Measurements from ENCODE around the gene SERPINB10. TPM values are rescaled to one million over a fixed set of nuclear protein-coding genes. Genes with fewer than 3 reads are reported as not detected.
A peak's percentile ranks its signal among the peaks of the same experiment; 100 is the strongest.
"Not testable (repeated sequence)": the region's sequence is repeated elsewhere in the genome, so short reads cannot be mapped to it uniquely, and the experiment has no call there.

The SERPINB10 gene
- total and polyA plus RNA-seq, 8 donors, result 0.10 to 0.58 (median 0.30) TPM; not detected in 1

DNA sequence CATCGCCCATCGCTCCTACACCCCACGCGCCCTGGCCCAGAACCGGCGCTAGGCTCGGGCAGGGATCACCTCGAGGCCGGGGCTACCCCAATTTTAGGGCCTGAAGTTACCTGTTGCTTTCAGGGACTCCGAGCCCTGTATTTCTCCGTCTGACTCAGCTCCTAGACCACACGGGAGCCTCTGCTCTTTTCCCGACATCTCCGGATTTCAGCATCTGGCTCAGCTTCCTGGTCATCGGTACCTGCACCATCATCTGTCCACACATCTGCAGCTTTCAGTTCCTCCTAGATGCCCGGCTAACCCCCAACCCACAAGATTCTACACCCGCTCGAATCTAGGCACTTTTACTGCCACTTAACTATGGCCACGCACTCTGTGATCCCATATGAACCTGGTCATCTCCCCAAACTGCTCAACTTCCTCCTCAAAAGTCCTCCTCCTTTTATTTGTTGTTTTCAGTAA lies 29.2 kb downstream of the SERPINB10 start:
- no peak for DNase-seq
- TF ChIP-seq, protein P1, sequence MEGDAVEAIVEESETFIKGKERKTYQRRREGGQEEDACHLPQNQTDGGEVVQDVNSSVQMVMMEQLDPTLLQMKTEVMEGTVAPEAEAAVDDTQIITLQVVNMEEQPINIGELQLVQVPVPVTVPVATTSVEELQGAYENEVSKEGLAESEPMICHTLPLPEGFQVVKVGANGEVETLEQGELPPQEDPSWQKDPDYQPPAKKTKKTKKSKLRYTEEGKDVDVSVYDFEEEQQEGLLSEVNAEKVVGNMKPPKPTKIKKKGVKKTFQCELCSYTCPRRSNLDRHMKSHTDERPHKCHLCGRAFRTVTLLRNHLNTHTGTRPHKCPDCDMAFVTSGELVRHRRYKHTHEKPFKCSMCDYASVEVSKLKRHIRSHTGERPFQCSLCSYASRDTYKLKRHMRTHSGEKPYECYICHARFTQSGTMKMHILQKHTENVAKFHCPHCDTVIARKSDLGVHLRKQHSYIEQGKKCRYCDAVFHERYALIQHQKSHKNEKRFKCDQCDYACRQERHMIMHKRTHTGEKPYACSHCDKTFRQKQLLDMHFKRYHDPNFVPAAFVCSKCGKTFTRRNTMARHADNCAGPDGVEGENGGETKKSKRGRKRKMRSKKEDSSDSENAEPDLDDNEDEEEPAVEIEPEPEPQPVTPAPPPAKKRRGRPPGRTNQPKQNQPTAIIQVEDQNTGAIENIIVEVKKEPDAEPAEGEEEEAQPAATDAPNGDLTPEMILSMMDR (IDR thresholded peaks at IDR 0.05), result no peak
- peak overlapping the region in 1 of 2 donors; percentile 67 for H3K27ac ChIP-seq

DNA sequence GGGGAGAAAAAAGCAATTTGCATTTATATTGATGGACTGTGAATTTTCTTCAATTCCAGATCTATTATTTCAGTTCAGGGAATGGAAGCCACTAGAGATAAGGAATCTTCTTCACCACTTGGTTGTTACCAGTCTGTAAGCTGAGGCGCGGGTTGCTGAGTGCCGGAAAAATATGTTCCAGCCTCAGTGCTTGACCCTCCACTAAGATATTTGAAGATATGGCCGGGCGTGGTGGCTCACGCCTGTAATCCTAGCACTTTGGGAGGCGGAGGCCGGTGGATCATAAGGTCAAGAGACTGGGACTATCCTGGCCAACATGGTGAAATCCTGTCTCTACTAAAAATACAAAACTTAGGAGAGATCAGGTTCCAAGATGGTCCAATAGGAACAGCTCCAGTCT lies 32.2 kb downstream of the SERPINB10 start:
- H3K27me3 ChIP-seq, result peaks cover 4 to 39% of the 10 kb centered on the region in 2 donors
- intact Hi-C loops (cut with DNase I), result no loop called here
- H3K4me1 ChIP-seq, result peaks cover 6 to 12% of the 10 kb centered on the region in 2 donors
- ATAC-seq (no peak), DNase-seq (no peak)
- H3K27ac ChIP-seq, result no peak overlapping the region
- H3K9me3 ChIP-seq, result no peaks in the 10 kb centered on the region
- H3K36me3 ChIP-seq, result no peaks in the 10 kb centered on the region
- TF ChIP-seq, protein P1 (IDR thresholded peaks at IDR 0.05), result no peak
- no peak overlapping the region for H3K4me3 ChIP-seq

More for the DNA sequence above, 29.2 kb downstream of the SERPINB10 start:
- H3K36me3 ChIP-seq, result no peaks in the 10 kb centered on the region
- H3K9me3 ChIP-seq, result no peaks in the 10 kb centered on the region
- peaks cover 6 to 12% of the 10 kb centered on the region in 2 donors for H3K4me1 ChIP-seq
- peaks cover 4 to 39% of the 10 kb centered on the region in 2 donors for H3K27me3 ChIP-seq
- peak overlapping the region; percentile 39 to 49 for H3K4me3 ChIP-seq
- no peak for ATAC-seq
- intact Hi-C loops (cut with DNase I), result no loop called here

GRCh38 chr18:63940543-63941050 lies 32.8 kb downstream of the SERPINB10 start:
- H3K27me3 ChIP-seq, result peaks cover 4 to 42% of the 10 kb centered on the region in 2 donors
- H3K27ac ChIP-seq; ATAC-seq; H3K4me3 ChIP-seq; intact Hi-C loops (cut with DNase I); H3K9me3 ChIP-seq; H3K36me3 ChIP-seq: not testable (repeated sequence)
- DNase-seq, result peak in 1 of 4 donors; percentile 51
- peaks cover 6 to 12% of the 10 kb centered on the region in 2 donors for H3K4me1 ChIP-seq

- TF ChIP-seq, protein P1 (IDR thresholded peaks at IDR 0.05), result no peak
- intact Hi-C loops (cut with DNase I), result no loop called here
- Histone ChIP-seq H3K4me1 (peaks cover 7 to 12% of the 10 kb centered on the region in 2 donors), H3K27ac (no peak overlapping the region), H3K9me3 (no peaks in the 10 kb centered on the region), H3K36me3 (no peaks in the 10 kb centered on the region), H3K27me3 (peaks cover 0 to 4% of the 10 kb centered on the region in 2 donors), H3K4me3 (no peak overlapping the region)
- no peak for ATAC-seq
- no peak for DNase-seq
These were observed 39.5 kb downstream of the SERPINB10 start for GRCh38 chr18:63947051-63947790.

- H3K4me1 ChIP-seq, result peaks cover 7 to 12% of the 10 kb centered on the region in 2 donors
- peak in 2 of 4 donors; percentile 78 to 95 for DNase-seq
- TF ChIP-seq, protein P1 (IDR thresholded peaks at IDR 0.05), result peak; percentile 25 to 45
- H3K27ac ChIP-seq, result peak within 1 kb of the TSS in 1 of 2 donors; percentile 33
- peaks cover 0 to 4% of the 10 kb centered on the region in 2 donors for H3K27me3 ChIP-seq
- no peaks in the 10 kb centered on the region for H3K36me3 ChIP-seq
- ATAC-seq, result peak; percentile 100
- intact Hi-C loops (cut with DNase I), result no loop called here
- H3K4me3 ChIP-seq, result peak within 1 kb of the TSS; percentile 19 to 32
- no peaks in the 10 kb centered on the region for H3K9me3 ChIP-seq
These were observed 41.4 kb downstream of the SERPINB10 start, which contains the start of gene HMSD for GRCh38 chr18:63949068-63949737. TSS of gene HMSD (plus strand) at chr18:63949301. CDS start at chr18:63953456, 4,155 bp downstream.
